HUDEP-2 (cell line): Measurements from ENCODE around the gene BTN1A1.

ENCODE experiments used
- DNase-seq, 76 experiments: peaks; one replicate each; lab custom pipeline; 2025; ENCODE audit not compliant: unreplicated experiment in 76 of 76; lab: John Stamatoyannopoulos, UW

Gene BTN1A1

DNA sequence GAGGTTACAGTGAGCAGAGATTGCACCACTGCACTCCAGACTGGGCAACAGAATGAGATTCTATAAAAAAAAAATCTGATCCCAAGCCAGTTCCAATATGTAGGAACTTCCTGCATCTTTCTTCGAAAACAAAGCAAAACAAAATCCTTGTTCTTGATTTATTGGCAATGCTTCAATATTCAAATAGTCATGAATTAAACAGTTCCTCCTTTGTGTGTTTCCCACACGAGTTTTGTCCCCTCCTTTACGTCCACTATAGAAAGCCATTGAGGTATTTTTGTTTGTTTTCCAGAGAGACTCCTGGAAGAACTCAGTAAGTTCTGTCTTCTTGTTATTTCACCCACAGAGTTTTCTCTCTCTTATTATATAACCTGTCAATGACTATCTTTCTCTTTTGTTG lies 7.6 kb downstream of the BTN1A1 start:
- no peak for DNase-seq

DNA sequence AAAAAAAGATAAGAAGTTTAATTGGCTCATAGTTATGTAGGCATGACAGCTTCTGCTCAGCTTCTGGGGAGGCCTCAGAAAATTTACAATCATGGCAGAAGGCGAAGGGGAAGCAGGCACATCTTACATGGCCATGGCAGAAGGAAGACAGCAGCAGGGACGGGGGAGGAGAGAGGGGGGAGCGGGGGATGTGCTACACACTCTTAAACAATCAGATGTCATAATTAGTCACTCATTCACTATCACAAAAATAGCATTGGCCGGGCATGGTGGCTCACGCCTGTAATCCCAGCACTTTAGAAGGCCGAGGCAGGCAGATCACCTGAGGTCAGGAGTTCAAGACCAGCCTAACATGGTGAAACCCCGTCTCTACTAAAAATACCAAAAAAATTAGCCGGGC lies 10.9 kb downstream of the BTN1A1 start:
- peak in 2 of 76 experiments; percentile 10 to 30 for DNase-seq

DNA sequence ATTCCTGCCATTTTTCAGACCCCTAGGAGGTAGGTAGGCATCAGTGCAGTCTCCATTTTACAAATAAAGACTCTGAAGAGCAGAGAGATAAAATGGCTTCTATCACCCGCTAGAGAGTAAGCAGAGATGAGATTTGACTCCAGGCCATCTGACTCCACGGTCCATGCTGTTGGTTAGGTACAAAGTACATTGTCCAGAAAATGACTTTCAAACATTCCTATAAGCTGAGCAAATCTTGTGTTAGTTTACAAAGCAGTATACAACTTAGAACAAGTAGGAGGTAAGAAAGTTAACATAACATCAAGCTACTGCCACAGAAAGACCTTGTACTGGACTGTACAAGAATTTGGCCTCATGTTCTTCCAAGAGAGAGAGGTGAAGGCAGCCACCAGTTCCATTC lies 14.9 kb downstream of the BTN1A1 start:
- DNase-seq, result no peak

DNA sequence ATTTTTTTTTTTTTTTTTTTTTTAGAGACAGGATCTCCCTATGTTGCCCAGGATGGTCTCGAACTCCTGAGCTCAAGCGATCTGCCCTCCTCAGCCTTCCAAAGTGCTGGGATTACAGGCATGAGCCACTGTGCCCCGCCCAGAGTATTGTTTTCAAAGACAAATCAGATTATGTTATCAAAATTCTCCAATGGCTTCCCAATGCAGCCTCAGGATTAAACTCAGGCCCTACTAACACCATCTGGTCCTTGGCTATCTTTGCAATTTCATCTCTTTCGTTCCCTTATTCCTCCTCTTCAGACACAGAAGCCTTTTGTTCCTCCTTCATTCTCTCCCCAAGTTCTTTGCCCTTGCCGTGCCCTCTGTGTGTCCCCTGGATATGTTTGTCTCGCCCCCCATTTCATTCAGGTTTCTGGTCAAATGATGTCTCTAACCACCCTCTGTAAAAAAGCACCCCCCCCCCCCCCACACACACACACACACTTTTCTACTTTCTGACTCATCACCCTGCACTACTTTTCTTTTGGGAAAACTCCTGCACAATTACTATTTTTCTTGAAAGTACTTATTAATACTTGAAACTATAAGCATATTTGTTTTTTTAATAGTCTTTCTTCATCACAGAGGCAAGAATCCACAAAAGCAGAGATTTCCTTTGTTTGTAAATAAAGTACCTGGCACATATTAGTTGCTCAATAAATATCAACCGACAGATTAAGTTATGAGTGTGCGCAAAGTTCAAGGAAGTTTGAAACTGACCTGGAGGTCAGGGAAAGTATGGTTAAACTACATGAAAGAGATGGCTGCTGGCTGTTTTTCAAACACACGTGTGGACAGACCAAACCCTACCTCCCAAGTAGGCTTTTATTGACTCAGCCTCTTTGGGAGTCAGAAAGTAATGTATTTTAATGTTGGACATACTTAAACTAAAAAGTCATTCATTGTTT lies 16.7 kb downstream of the BTN1A1 start:
- no peak for DNase-seq

DNA sequence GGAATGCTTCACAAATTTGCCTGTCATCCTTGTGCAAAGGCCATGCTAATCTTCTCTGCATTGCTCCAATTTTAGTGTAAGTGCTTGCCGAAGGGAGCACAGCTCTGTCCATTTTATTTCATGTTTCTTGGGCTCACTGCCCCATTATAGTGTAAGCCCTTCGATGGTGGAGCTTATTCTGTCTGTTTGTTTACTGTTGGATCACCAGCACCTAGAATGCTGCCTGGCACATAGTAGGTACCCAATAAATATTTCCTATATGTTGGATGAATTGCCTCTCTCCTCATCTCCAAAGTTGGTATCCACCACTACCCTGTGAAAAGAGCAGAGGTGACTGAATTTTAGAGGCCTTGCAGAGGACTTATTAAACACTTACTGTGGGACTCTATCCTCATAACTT lies 19.3 kb downstream of the BTN1A1 start:
- no peak for DNase-seq

DNA sequence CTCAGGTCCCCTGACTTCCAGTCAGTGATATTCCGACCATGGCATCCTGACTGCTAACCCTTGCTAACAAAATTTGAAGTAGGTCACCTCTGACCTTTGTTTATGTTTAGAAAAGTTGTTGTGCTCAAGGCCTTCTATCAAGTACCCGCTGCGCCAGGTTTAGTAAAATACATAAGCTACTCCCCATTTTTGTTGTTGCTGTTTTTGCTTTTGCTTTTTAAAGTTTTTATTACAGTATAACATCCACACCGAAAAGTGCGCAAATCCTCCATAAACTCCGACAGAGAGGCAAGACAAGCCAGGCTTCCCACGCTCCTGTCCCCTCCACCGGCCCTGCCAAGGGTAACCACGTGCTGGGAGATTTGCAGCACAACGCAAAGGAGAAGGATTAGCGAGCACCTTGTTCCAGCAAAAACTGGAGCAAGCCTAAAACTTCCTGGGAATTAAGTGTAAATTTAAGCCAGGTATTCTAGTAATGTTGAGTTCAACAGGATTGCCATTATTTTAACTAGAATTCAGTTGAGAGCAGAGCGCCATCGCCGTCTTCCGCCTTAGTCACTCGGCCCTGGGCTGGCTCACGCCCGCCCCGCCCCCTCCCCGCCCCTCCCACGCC lies 20.2 kb downstream of the BTN1A1 start:
- DNase-seq, result peak in 52 of 76 experiments; percentile 35 to 93 (median 69)

DNA sequence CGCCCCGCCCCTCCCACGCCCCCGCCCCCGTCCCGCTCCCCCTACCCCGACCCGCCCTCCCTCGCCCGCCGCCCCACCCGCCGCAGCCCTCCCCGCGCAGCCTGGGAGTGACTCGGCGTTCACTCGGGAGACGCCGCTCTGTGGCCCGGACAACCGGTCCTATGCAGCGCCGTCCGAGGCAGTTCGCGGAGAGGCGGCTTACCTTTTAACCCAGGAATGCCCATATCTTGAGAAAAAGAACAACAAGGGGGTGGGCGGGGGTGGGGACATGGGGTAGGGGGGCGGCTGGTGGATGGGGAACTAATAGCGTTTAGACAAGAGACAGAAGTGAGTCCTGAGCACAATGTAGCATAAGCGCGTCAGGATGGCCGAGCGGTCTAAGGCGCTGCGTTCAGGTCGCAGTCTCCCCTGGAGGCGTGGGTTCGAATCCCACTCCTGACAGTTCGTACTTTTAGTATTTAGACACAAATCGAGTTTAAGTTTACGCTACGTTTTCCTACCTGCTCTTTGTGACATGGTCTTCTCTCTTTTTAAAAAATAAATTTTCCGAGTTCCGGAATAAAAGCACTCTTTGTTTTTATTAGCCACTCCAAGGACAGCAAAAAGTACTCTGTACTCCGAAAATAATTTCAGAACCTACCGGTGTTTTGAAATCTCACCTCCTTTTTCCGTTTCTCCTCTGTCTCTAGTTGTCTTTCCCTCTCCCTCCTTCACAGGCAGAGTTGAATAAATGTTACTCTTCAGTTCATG lies 20.9 kb downstream of the BTN1A1 start:
- peak in 69 of 76 experiments; percentile 45 to 94 (median 84) for DNase-seq

DNA sequence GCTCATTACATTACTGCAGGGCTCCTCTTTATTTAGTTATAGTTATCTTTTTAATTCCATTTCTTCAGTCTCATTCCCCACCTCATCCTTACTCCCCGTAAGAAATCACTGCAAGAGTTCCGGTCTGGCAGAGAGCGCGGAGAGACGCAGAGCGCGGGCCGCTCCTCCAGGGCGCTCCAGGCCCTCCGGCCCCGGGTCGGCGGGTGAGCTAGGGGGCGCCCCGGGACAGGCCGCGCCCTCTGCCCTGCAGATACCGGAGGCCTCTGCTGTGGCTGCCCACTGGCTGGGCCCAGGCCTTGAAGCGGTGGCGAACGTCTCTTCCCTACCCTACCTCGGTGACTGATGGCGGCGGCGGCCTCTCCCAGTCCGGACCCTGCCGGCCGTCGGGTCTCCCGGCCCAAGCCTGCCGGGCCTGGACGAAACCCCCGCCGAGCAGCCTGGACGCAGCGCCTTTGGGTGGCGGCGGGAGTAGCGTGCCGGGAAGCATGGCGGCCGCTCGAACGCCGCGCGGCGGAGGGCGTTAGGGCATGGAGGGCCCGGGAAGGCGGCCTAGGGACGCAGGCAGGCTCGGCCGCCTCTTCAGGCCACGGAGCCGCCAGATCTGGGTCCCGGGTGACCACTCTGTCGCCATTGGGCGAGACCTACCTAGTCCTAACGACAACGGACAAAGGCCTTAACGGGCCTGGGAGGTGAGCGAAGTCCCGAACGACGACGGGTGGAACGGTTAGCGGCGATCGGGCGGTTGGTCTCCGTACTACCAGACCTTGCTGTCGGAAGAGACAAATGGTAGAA lies 21.7 kb downstream of the BTN1A1 start:
- peak in 72 of 76 experiments; percentile 29 to 99 (median 80) for DNase-seq

DNA sequence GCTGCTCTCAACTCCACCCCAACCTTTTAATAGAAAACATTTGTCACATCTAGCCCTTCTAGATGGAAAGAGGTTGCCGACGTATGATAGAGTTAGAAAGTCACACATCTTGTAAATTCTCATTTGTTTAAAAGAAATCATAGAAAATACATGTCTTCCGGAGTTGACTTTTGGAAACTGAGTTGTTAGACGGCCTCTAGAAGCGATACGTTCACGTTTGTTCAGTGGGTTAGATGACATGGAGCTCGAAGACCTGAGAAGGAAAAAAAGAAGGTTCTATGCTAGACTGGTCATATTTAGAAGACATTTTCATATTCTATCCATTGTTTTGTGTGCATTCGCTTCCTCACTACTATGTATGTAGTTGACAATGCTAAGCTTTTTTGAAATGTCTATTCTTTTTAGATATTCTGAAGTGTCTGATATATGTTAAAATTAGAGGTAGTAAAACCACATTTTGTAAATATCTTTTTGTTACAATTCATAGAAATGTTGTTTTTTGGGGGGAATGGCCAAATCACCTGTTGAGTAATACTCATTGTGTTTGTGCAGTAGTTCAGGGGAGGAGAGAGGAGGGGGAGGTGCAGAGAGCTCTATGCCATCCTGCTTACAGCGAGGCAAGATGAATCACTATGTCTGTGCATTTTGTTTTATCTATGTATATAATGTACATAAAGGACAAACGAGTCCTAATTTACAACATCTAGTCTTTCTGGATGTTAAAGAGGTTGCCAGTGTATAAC lies 22.6 kb downstream of the BTN1A1 start:
- DNase-seq, result peak in 45 of 76 experiments; percentile 7 to 80 (median 41)

DNA sequence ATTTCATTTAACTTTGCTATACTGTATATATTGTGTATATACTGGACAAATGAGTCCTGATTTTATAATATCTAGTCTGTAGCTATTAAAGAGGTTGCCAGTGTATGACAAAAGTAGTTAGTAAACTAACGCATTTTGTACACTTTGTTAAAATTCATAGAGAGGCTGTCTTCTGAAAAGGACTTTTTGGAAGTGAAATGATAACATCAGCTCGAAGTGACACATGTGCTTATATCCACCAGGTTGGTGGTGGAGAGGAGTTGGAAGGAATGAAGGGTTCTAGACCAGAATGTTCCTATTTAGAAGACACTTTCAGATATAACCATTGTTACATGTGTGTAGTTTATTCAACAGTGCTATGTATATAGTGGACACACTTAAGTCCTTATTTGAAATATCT lies 24.2 kb downstream of the BTN1A1 start:
- DNase-seq, result peak in 3 of 76 experiments; percentile 23 to 36 (median 29)

DNA sequence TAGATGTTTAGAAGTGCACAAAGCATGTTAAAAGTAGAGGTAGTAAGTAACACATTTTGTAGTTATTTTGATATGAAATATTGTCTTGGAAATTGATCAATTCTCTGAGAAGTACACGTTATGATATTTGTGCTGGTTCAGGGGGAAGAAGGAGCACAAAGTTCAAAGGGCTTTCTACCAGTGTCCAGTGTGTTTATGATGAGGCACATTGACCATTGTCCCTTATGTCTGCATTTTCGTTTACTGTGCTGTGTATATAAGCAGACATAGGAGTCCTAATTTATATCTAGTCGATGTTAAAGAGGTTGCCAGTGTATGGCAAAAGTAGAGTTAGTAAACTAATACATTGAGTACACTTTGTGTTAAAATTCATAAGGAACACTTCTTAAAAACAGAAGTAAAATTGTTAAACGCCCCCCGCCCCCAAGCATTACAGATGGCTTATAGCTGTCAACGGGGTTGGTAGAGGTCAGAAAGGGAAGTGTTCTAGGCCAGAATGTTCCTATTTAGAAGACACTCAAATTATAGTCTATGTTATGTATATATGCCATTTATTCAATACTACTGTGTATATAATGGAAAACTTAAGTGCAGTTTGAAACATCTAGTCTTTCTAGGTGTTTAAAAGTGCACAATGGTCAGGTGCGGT lies 24.7 kb downstream of the BTN1A1 start:
- DNase-seq, result no peak

DNA sequence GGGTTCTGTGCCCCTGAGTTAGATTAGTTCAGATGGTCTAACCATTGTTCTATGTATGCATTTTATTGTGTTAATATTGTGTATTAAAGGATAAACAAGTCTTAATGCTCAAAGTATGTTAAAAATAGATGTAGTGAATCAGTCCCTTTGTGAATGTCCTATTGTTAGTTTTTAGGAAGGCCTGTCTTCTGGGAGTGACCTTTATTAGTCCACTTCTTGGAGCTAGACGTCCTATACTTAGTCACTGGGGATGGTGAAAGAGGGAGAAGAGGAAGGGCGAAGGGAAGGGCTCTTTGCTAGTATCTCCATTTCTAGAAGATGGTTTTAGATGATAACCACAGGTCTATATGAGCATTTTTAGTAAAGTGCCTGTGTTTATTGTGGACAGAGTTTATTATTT lies 25.7 kb downstream of the BTN1A1 start:
- no peak for DNase-seq

DNA sequence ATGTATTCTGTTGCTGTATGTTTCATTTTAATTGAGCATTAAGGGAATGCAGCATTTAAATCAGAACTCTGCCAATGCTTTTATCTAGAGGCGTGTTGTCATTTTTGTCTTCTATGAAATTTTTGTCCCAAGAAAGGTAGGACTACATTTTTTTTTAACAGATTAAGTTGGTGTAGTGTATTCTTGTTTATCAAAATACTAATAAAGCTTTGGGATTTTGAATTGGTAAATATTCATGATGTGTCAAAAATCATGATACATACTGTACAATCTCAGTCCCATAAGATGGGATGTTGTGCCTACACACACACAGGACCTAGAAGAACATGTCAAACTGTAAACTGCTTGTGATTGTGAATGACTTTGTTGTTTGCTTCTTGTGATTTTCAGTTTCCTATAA lies 26.8 kb downstream of the BTN1A1 start:
- DNase-seq, result no peak

DNA sequence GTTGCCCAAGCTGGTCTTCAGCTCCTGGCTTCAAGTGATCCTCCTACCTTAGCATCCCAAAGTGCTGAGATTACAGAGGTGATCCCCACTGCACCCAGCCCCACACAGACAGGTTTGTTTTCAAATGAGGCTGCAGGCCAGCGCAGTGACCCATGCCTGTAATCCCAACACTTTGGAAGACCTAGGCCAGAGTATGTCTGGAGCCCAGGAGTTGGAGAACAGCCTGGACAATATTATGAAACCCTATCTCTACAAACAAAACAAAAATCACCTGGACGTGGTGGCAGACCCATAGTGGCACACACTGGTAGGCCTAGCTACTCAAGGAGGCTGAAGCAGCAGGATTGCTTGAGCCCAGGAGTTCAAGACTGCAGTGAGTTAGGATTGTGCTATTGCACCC lies 30.1 kb downstream of the BTN1A1 start:
- DNase-seq, result no peak

DNA sequence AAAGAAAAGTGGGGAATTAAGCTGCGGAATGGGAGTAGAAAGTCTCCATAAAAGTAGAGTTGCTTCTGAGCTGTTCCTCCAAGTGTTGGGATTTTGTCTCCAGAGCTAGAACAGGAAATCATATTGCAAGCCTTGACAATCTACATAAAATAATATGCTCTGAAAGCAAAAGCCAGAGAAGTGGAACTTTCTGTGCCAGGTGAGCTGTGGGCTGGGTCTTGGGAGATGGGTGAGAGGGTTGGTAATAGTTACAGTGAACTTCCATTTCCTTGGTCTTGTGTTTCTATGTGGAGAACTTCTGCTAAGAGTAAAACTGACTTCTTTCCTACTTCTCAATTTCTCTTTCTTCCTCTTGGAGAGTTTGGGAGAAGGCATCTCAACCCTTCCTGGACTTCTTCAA lies 31.8 kb downstream of the BTN1A1 start:
- DNase-seq, result no peak

DNA sequence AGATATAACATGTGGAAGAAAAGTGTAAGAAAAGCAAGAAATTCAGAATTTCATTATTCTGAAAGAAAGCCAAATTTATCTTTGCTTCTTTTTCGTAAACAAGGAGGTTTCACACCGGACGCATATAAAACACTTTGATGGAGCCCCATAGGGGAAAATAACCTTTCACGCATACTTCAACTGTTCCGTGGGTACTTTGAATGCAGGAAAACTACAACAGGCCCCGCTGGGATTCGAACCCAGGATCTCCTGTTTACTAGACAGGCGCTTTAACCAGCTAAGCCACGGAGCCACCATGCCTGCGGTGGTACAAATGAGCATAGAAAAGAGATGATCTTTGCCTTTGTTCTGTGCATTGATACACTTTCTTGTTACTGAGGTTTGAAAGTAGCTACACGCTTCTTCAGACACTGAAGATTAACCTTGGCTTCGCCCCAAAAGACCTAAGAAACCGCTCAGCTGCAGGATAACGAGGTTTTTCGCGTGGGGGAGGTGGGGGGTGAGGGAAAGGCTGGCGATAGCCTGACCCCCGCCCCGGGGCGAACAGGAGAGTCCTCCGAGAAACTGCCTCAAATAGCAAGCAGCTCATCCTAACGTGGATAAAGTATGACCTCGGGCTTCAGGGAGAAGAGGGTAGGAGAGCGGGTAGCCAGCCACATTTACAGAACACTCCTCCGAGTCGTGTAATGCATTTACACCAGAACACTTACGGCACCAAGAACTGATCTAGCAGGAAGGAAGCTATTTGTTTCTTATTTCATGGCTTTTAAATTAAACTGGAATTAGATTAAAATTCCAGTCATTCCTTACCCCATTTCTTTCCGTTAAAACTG lies 32.8 kb downstream of the BTN1A1 start:
- peak in 73 of 76 experiments; percentile 56 to 99 (median 95) for DNase-seq

DNA sequence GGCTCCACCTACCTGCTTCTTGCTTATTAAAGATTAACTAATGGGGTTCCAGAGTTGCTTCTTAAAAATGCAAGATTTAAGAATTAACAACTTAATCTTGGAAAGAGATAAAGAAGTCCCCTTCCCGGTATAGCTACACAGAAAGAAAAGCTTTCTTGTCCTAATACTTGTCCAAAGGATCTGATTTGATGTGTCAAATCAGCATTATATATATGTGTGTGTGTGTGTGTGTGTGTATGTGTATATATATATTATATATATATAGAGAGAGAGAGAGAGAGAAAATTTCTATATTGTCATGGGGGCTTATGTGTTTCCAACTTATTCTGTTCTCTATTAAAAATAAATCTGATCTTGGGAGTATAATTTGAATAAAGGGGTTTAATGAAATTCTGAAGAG lies 33.4 kb downstream of the BTN1A1 start:
- DNase-seq, result no peak

DNA sequence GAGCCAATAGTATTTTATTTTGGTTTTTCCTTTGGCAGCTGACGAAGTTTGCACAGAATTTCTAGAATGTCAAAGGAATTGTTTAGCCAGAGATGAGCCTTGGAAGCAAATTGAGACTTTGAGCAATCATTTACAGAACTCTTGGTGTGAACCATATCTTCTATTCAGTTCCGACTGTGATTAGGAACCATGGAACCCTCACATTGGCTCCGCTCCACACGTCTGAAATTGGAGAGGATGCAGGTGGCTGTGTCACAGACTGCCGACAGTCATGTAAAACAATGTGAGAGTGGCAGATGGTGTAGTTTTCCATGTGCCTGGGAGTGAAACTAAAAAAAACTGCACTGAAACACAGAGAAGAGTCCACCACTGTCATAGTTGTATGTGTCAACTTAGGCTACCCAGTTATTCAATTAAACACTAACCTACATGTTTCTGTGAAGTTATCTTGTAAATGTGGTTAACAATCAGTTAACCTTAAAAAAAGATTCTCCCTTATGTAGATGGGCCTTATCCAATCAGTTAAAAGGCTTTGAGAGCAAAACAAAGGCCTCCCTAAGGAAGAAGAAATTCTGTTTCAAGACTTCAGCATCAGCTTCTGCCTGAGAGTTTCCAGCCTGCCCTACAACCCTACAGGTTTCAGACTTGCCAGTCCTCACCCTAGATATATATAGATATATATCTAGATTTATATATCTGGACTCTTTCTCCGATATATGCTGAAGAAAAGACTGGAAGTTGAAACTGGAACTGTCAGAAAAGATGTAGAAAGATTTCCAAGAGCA lies 34.8 kb downstream of the BTN1A1 start:
- DNase-seq, result peak in 1 of 76 experiments; percentile 14
